ENCODE measurements around the gene EGR2. TPM values are rescaled to one million over a fixed set of nuclear protein-coding genes. Genes with fewer than 3 reads are reported as not detected.

Gene EGR2
- total RNA-seq, 1 experiment from 2014 or later = 2.6 TPM

DNA sequence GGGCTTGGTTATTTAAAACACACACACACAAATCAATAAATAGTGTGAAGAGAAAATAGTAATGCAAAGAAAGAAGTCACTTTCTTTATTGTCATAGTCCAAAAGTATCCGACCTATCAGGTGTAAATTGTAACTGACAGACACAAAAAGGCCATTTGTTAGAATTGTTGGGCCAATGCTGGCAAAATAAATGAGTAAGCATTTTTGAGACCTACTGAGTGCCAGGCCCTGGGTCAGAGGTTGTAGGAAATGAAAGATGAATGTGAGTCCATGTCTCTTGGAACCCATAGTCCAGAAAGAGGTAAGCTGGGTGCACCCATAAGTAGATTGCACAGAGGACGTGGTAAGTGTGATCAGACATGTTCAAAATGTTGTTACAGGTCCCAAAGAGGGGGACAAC, 13.5 kb upstream of the EGR2 start:
- H3K27me3 Mint-ChIP-seq (ENCODE audit: low read depth) = no peaks in the 10 kb centered on the region
- Histone ChIP-seq H3K56ac (ENCODE audit: insufficient read length, low read depth, low read length) (no peak overlapping the region), H3K27me3 (ENCODE audit: insufficient read depth, low read length) (no peaks in the 10 kb centered on the region), H3K4me1 (ENCODE audit: insufficient read depth, low read length) (no peaks in the 10 kb centered on the region), H2BK5ac (ENCODE audit: insufficient read length, low read length) (no peak overlapping the region), H4K5ac (ENCODE audit: insufficient read length, low read depth, low read length) (no peak overlapping the region), H3K18ac (ENCODE audit: insufficient read length, low read depth, low read length) (no peak overlapping the region), H2BK120ac (ENCODE audit: low read depth, low read length, poor library complexity, severe bottlenecking) (no peak overlapping the region), H4K8ac (replicated peaks; ENCODE audit: insufficient read length, low read depth, low read length) (no peak overlapping the region), H2AFZ (ENCODE audit: low read length) (no peak overlapping the region), H4K91ac (ENCODE audit: insufficient read length, low read depth, low read length) (no peak overlapping the region), H3K14ac (ENCODE audit: insufficient read depth, low read length) (no peak overlapping the region), H3K23me2 (ENCODE audit: insufficient read length, low read depth, low read length, poor library complexity, severe bottlenecking) (no peaks in the 10 kb centered on the region), H2BK20ac (ENCODE audit: low read depth, low read length, poor library complexity, severe bottlenecking) (no peak overlapping the region), H2BK12ac (ENCODE audit: insufficient read length, low read depth, low read length) (no peak overlapping the region), H3K27ac (ENCODE audit: insufficient read length, low read depth, low read length) (no peak overlapping the region), H3K9me3 (ENCODE audit: control insufficient read depth, low read depth, low read length) (no peaks in the 10 kb centered on the region), H3K9ac (ENCODE audit: extremely low read depth, insufficient read length, low read length) (no peak overlapping the region), H3K23ac (ENCODE audit: insufficient read length, low read depth, low read length) (no peak overlapping the region), H2AK5ac (ENCODE audit: insufficient read length, low read length) (no peak overlapping the region), H3K4ac (ENCODE audit: low read depth, low read length) (no peak overlapping the region), H2BK15ac (ENCODE audit: low read depth, low read length) (no peak overlapping the region), H3K79me1 (ENCODE audit: insufficient read depth, low read depth, low read length, poor library complexity, severe bottlenecking) (no peaks in the 10 kb centered on the region), H3T11ph (ENCODE audit: low read length) (no peak overlapping the region), H3K79me2 (ENCODE audit: insufficient read depth, low read length) (no peaks in the 10 kb centered on the region), H3K4me2 (ENCODE audit: insufficient read depth, insufficient read length, low read length) (no peak overlapping the region), H4K20me1 (ENCODE audit: control insufficient read depth, insufficient read depth, insufficient read length) (no peaks in the 10 kb centered on the region)
- TF ChIP-seq, protein P1, sequence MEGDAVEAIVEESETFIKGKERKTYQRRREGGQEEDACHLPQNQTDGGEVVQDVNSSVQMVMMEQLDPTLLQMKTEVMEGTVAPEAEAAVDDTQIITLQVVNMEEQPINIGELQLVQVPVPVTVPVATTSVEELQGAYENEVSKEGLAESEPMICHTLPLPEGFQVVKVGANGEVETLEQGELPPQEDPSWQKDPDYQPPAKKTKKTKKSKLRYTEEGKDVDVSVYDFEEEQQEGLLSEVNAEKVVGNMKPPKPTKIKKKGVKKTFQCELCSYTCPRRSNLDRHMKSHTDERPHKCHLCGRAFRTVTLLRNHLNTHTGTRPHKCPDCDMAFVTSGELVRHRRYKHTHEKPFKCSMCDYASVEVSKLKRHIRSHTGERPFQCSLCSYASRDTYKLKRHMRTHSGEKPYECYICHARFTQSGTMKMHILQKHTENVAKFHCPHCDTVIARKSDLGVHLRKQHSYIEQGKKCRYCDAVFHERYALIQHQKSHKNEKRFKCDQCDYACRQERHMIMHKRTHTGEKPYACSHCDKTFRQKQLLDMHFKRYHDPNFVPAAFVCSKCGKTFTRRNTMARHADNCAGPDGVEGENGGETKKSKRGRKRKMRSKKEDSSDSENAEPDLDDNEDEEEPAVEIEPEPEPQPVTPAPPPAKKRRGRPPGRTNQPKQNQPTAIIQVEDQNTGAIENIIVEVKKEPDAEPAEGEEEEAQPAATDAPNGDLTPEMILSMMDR (conservative IDR thresholded peaks at IDR 0.05) = no peak
- no peak for DNase-seq
- no CpG with 5 or more reads among the region's 2 CpGs for WGBS (ENCODE audit: extremely low coverage, insufficient read length, low lambda C conversion rate)
- H3K4me3 Mint-ChIP-seq = no peak overlapping the region
- H3K4me1 Mint-ChIP-seq = peaks cover 3 to 4% of the 10 kb centered on the region in 2 experiments
- H3K27ac Mint-ChIP-seq = no peak overlapping the region
- no peaks in the 10 kb centered on the region for H3K36me3 Mint-ChIP-seq (ENCODE audit: insufficient read depth in 1 of 3, low read depth in 3 of 3)
- H3K9me3 Mint-ChIP-seq = peaks cover 0 to 6% of the 10 kb centered on the region in 2 experiments; a peak in 1 of 5 replicates

Data from H9 (cell line).